Hematopoietic multipotent progenitor cell treated with erythropoietin and hydrocortisone succinate and interleukin-3 and kit ligand, for 15 days (in vitro differentiated cells): Measurements from ENCODE around the gene LASP1NB.
A peak's percentile ranks its signal among the peaks of the same experiment; 100 is the strongest.

ENCODE experiments used
- DNase-seq: peaks from one replicate; pipeline ENCODE4 v3.0.0-alpha.2; 2015; ENCODE audit warnings: low spot score

LASP1NB gene

DNA sequence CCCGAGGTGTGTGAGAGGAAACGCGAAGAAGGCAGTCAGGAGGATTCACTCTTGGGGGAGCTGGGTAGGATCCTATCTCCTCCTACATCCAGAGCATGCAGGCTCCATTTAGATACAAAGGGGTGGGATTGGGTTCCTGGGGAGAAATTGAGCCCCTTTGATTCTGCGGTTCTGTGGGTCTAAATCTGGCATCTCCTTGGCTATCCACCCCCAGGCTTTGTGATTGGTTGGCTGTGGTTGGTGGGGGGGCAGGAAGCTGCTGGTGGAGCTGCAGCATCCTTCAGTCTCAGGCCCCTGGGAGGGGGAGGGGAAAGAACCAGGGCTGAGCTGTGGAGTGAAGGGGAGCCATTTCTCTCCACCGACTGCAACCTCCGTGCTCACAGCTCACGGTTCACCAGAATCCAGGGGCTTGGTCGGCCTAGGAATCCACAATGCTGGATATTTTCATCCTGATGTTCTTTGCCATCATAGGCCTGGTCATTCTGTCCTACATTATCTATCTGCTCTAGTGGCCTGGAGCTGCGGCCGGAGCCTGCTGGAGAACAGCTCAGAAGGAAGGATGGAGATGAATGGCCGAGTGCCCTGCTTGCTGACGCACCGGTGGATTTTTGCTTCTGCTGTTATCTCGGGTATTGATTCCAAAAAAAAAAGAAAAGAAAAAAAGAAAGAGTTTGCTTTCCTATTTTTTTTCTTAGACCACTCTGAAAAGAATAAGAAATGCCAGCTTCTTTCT lies at the start of gene LASP1NB:
Gene LASP1NB, plus strand, starts transcription at position 352 of the 733 bp plus-strand sequence.
- no peak for DNase-seq

DNA sequence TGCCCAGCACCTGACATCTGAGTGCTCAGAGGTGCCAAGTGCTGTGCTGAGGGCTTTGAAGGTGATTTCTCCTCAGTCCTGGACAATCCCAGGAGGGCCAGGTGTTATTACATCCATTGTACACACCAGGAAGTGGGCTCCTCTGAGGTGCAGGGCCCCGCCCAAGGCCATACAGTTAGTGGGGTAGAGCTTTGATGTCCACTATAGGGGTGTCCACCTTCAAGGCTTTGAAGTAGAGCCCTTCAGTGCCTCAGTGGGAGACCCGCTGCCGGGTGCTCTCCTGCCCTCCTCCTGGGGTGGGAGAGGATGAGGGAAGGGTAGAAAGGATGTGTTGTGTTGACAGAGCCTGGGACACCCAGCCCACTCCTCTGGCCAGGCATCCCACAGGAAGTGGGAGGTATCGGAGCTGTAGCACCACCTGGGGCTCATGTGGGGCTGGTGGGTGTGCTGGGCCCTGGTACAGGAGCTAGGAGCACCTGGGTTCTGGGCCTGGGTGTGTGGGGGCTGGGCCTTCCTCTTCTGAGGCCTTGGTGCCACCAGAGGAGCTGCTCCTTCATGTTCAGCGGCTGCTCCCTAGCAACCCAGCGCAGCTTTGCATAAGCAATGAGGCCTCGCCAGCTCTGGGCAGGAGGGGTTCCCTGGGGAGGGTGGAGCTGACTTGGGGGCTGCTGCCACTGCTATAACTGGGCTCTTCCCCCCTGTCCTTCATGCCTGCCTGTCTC lies 48.1 kb upstream of the LASP1NB start:
- DNase-seq: no peak

DNA sequence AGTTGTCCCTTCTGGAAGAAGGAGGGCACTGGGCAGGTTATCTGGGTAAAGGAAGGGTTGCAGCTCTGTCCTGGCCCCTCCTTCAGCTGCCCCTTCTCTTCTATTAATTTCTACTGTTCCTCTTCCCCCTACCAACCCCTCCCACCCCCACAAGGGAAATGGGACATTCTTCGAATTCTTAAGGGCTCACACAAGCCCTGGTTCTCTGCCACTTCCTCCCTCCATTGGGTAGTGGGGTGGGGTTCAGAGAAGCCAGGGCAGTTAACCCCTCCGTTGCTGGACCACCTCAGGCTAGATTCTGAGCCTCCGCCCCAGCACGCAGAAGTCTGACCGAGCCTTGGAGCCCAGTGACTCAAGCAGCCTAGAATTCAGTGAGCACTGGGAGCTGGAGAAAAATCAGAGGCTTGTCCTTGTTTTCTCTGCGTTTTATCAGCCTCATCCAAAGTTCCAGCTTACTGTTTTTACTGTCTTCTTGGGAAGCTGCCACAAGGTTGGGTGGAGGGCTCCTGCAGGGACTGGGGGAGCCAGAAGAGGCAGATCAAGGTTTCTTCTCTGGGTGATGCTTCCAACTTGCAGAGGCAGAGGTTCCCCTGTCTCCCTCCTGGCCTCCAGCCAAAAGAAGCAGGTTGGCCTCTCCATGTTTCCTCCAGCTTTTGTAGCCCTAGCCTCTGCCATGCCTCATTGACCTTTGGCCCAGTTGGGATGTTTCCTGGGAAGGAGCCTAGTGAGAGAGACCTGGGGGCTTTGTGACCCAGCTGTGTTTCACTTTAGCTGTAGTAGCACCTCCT lies 45.3 kb upstream of the LASP1NB start:
- no peak for DNase-seq

DNA sequence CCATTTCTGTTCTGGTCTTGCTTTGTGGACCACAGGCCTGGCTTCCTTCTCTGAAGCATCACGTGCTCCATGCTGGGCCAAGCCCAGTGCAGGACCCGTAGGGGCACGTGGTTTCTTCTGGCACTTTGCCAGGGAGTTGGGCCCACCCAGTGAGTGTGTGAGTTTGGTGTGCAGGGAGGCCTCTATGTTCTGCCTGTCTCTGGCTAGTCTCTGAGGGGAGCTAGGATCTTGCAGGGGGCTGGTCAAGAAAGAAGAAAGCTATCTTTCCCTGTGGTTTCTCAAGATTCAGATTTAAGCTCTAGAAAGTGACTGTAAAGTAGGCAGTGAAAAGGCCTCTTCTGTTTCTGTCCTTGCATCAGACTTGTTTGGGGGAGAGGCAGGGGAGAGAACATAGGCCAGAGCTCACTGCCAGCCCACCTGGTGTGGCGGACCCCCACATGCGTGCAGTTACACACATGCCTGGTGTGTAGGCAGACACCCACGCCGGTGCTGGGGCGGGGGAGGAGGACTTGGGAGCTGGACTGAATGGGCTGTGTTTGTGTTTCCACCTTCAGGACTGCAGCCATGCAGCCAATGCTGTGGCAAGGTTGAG lies 43.7 kb upstream of the LASP1NB start:
- peak; percentile 74 for DNase-seq

DNA sequence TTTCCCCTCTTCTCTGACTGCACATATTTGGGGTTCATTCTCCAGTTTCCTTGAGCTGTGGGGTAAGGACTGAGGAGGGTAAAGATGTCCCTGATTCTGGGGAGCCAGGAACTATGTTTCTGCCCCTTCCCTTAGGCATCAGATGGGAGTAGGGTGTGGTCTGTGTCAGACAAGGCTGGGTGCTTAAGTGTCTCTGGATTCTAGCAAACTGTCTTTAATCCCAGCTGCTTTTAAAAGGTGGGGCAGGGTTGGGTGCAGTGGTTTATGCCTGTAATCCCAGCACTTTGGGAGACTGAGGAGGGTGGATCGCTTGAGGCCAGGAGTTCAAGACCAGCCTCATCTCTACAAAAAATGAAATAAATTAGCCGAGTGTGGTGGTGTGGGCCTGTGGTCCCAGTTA lies 42.5 kb upstream of the LASP1NB start:
- no peak for DNase-seq

DNA sequence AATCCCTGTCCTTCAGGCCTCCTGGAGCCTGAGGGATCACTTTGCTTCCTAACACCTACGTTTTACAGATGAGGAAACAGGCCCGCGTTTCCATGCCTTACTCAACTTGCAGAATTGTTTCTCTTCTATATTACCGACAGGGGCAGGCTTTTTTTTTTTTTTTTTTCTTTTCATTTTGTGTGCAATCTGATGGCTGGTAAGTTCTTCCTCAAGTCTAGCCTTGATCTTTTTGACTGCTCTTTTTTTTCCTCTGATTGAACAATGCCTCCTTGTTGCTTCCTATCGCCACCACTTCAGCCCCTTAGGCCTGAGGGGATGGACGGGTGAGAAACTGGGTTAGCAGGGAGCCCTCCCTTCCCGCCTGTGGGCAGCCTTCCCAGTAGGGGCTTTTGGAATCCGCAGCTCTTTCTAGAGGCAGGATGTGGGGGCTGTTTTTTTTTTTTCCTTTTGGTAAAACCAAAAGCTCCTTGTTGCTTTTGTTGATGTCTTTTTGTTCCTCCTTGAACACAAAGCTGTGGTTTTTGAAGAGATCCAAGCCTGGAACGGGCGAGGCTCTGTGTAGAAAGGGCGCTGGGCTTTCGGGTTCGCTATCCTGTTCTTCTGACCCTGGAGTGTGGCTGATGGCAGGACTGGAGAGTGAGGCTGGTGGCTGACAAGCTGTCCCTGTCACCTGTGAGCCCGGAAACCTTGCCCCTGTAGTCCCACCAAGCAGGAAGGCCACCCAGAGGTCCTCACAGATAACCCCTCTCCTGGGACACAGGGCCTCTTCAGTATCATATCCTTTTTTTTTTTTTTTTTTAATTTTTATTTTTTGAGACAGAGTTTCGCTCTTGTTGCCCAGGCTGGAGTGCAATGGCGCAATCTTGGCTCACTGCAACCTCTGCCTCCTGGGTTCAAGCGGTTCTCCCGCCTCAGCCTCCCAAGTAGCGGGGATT lies 41.6 kb upstream of the LASP1NB start:
- DNase-seq: no peak

DNA sequence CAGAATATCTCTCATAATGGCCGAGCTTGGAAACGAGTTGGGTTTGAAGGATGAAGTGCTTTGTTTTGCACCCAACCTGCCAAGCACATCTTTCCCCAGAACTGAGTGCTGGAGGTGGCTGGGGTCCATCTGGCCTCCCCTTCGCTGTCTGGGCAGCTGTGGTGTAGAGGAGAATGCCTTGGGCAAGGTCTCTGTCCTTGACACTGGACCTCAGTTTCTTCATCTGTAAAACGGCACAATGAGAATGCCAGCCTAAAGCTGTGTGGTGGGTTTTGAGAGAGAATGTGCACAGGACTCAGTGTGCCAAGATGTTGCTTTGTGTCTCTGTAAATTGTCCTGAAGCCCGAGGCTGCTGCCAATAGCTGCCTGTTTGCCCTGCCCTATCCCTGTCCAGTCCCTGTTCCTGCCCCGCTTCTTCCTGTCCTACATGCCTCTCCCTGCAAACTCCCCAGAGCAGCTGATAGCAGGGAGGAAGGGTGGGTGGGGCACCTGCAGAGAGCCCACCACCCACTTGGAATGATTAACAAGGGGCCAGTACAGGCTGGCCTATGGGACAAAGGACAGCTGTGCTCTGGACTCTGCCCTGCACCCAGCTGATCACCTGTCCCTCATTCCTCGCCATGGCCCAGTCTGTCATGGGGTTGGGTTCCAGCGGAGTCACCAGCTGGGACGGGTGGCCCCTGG lies 40.2 kb upstream of the LASP1NB start:
- DNase-seq: no peak

DNA sequence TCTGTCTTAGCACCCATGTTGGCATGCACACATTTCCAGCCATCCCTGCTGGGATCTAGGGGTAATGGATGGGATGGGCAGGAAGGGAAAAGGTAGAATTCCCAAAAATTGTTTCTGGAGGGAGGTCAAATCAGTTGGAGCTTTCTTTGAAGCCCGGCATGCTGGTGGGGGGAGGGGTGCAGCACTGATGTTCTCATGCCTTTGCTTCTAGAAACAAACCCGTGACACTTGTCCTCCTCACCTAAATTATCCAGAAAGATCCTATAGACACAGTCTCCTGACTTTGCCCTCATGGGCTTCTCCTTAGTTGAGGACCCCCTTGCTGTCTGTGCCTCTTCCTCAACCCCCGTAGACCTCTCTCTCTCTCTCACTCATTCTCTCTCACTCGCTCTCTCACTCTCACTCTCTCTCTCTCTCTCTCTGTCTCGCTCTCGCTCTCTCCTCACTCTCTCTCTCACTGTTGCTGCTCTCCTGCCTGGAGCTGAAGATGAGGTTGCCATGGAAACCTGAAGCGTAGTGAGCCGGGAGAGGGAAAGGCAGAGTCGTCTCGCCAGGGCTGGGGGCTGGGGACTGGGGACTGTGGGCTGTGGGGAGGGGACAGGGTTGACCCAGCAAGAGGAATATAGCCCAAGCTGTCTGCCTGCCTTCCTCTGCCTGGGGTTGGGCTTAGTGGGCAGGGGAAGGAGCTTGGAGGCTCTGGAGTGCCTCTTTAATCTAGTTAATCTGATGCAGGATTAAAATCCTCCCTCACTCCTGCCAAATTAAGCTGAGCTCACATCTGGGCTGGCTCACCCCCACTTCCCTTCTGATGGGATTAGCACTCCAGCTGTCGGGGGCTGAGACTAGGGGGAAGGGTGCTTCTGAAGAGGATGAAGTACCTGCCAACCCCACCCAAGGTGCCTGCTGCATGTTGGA lies 39.4 kb upstream of the LASP1NB start:
- DNase-seq: no peak

DNA sequence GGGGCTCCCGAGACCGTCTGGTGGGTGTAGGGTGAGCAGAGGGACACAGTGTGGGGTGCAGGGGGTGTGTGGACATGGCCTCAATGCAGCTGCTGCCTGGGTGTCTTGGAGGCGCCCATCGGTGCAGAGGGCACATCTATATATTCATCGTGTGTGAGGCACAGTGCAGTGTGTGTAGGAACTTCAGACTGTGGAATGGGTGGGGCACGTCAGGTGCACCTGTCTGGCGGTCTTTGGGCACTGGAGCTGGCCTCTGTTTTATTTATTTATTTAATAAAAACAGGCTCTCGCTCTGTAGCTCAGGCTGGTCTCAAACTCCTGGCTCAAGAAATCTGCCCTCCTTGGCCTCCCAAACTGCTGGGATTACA lies 38.8 kb upstream of the LASP1NB start:
- no peak for DNase-seq

DNA sequence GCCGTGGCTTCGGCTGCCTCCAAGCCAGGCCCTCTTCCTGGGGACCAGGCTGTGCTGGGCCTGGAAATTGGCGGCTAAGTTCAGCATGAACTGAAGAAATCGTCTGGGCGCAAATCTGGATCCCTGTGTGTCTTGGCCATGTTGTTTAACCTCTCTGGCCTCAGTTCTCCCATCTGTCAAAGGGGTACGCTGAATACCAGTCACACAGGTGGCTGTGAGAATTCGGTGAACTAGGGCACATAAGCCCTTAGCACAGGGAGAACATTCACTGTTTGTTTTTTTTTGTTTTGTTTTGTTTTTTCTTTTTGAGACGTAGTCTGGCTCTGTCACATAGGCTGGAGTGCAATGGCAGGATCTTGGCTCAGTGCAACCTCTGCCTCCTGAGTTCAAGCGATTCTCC lies 36.6 kb upstream of the LASP1NB start:
- no peak for DNase-seq

DNA sequence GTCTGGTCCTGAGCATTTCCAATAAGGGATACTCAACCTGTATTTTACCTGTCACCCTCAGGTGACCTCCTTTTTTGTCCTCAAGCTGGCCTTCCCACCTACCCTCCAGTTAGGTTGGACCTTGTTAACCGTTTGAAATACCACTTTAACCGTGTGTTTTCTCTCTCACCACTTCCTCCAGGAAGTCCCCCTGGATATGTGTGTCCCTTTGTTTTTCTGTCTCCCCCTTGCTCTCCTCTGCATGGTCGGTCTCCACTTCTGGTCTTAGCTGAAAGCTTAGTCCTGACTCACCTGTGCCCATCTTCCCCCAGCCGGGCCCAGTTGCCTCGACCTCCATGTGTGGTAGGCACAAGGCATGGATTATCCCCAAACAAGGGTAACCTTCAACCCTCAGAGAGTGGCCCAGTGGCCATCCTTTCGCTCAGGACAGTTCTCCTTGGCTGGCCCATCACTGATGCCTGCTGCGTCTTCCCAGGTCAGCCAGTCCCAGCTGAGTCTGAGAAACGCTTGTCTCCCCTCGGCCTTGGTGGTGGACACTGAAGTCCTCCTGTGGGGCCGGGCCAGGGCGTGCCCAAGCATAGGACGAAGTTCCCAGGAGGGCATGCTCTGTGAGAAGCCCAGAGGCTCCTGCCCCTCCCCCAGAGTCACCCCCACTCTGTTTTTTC lies 35.5 kb upstream of the LASP1NB start:
- DNase-seq: no peak

DNA sequence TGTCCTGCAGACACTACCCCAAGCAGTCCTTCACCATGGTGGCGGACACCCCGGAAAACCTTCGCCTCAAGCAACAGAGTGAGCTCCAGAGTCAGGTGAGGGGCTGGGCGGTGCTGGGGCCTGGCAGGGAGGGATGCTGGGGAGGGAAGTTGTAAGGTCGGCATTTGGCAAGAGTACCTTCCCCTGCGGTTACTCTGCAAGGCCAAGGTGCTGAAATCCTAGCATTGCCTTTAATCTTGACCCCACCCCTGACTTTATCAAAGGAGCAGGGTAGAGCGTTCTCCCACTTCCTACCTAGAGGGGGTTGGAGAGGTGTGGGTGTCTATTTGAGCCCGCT lies 35.0 kb upstream of the LASP1NB start:
- no peak for DNase-seq

DNA sequence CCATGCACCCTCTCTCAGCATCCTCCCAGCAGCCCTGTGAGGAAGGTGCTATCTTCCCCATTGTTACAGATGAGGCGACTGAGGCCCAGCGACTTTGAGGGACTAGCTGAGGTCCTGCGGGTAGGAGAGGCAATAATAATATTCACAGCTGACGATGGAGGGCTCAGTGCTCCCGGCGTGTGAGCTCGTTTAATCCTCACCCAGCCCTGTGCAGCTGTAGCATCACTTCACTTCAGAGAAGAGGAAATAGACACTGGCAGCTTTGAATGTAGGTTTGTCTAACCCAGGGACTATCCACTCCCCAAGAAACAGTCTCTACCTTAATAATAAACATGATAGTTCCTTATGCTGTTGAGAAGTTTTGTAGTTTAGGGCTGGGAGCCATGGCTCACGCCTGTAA lies 34.0 kb upstream of the LASP1NB start:
- DNase-seq: no peak

DNA sequence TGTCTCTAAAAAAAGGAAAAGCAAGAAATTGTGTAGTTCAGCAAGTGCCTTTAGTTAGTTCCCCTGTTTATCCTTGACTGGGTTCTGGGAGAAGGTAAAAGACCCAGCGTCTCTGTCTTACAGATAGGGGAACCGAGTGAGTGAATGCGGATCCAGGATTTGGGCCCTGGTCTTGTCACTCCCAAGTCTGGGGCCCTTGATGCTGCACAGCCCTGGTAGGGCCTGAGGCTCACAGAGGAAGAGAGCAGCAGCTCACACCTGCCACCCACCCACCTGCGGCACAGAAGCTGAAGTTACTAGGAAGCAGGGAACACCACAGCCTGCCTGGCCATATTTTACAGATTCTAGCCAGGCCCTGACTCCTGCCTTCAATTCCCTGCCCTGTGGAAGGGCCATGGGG lies 33.3 kb upstream of the LASP1NB start:
- no peak for DNase-seq

DNA sequence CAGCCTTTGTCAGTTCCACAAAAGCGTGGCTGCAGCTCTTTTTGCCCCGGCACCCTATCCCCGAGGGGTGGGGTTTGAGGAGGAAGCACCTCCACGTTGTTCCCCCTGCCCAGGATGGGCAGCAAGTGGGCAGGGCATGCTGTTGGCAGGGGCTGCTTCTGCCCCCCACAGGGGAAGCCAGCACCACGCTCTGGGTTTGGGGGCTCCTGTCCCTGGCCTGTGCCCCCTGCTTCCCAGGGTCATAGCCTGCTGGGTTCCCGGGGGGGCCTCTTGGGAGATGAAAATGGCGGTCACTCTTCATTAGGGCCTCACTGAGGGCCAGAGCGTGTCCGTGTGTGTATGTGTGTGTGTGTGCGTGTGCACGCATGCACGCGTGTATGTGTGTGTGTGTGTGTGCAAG lies 32.8 kb upstream of the LASP1NB start:
- DNase-seq: no peak

DNA sequence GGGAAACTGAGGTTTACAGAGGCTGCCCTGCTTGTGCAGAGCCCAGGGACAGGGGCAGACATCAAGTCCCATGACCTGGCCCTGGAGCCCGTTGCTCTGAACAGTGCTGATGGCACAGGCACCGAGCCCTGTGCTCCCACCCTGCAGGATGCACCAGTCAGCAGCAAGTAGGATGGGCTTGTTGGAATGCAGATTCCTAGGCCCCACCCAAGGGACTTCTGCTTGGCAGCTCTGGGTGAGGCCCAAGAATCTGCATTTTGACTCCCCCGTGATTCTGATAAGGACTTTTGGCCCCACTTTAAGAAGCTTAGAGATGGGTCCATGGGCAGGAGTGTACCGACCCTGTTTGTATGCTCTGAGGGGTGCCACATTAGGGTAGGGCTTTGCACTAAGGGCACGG lies 32.3 kb upstream of the LASP1NB start:
- no peak for DNase-seq

DNA sequence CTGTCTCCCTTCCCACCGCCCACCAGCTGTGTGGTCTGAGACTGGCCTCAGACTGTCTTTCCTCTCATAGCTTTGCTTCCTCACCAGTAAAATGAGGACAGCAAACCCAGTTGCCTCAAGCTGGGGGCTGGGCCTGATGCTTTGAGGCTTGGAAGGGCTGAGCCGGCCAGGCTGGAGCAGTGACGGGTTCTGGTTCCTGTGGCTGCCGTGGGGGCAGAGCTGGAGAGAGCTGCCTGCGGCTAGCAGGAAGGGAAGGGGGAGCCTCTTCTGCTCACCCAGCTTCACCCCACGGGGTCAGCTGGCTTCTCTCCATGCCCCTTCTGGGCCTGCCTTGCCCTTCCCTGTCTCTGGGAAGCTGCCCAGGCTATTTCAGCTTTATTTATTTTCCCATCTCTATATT lies 31.8 kb upstream of the LASP1NB start:
- no peak for DNase-seq

DNA sequence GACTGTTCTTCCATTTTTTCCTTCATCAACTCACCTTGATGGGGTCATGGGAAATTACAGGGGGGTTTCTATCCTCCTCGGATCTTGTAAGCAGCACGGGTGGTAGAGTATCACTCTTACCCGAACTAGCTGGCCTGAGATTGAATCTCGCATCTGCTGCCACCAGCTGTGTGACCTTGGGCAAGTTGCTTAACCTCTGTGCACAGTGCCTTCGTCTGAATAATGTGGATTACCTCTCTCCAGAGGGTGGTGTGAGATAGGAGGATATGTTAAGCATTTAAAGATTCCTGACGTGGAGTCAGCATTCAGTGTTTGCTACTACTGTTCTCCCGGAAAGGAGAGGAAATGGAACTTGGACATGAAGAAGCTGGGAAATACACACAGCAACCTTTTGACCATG lies 31.1 kb upstream of the LASP1NB start:
- no peak for DNase-seq

DNA sequence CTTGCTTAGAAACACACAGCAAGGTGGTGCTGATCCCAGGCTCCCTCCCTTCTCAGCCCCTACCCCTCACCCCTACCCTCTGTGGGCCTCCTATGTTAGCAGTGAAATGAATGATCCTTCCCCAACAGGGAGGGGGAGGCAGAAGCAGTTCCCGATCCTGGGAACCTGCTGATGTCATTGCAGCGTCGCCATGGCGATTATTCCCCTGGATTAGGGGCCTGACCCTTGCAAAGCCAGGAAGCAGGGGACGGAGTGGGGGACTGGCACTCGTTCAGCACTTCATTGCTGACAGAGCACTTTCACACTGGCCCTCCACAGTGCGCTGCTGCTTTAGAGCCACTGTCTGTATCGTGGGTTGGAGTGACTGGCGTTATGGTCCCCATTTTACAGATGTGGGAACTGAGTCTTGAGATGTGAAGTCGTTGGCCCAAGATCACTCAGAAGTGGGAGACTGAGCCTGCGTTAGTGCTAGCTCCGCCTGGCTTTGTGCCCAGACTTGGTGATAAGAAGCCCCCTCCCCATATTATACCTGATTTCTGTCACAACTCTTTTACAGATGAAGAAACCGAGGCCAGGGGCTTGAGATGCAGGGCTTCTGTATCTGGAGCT lies 29.0 kb upstream of the LASP1NB start:
- DNase-seq: no peak
